Measurements from ENCODE around the gene CRACR2B. TPM values are rescaled to one million over a fixed set of nuclear protein-coding genes. Genes with fewer than 3 reads are reported as not detected.

CRACR2B gene
- total and polyA plus RNA-seq, 2 of the 13 experiments (the other 11 are each of a cell fraction or from before 2014, with no cell fraction given), result 14.9 to 21.0 TPM

GRCh38 chr11:820655-821511 is 6.8 kb upstream of the CRACR2B start:
- peaks cover 35% of the 10 kb centered on the region for H3K4me1 ChIP-seq (ENCODE audit: insufficient read depth, low read length)
- 44% methylated on average over 3 of the region's 11 CpGs for WGBS (ENCODE audit: low lambda C conversion rate)
- intact Hi-C loops (cut with micrococcal nuclease; ENCODE audit: unreplicated experiment) (no loop called here), in situ Hi-C loops (cut with HindIII; ENCODE audit: extremely low pct_ligation_motif_present, low pct_unique_long_range_greater_than_20kb) (no loop called here)
- peak overlapping the region; percentile 98 for H3K4me2 ChIP-seq (ENCODE audit: low read depth, low read length)
- peaks cover 20% of the 10 kb centered on the region for H3K79me2 ChIP-seq (ENCODE audit: insufficient read depth, low read length)
- no peaks in the 10 kb centered on the region; a peak in 1 of 5 replicates for H3K27me3 ChIP-seq (ENCODE audit: control insufficient read depth in 1 of 2, insufficient read depth in 2 of 2, low read length in 2 of 2)
- H3K4me3 ChIP-seq (replicated peaks in 1 of 3; ENCODE audit: insufficient read depth in 1 of 3, low read depth in 2 of 3, low read length in 3 of 3), result peak overlapping the region; percentile 80 to 98 (median 94)
- no TSS peak for BruUV-seq (replicated peaks)
- ChIA-PET CTCF (ENCODE audit: low intra/inter-chr PET ratio, low total read pairs) (no interaction called here), POLR2A (interaction anchor here (1.6 to 9.2 kb wide), 10 partner anchors 8 to 245 kb away, joined by 8 to 264 read pairs (median 24); partner anchors contain the start of genes CD151, CRACR2B, EPS8L2 and PHRF1)
- peaks cover 8 to 22% of the 10 kb centered on the region in 2 experiments; a peak in 4 of 5 replicates for H3K36me3 ChIP-seq (replicated peaks in 1 of 2; ENCODE audit: control insufficient read depth in 1 of 2, insufficient read depth in 2 of 2, low read length in 2 of 2)
- DNase-seq (ENCODE audit: low spot score), result peak; percentile 70
- H4K20me1 ChIP-seq (ENCODE audit: insufficient read depth, low read length), result peaks cover 20% of the 10 kb centered on the region
- peak overlapping the region; percentile 92 for H3K9ac ChIP-seq (ENCODE audit: insufficient read depth, low read depth, low read length)
- no peak overlapping the region for H2AFZ ChIP-seq (ENCODE audit: low read length)
- H3K9me3 ChIP-seq (ENCODE audit: low read length), result no peaks in the 10 kb centered on the region
- FAIRE-seq, result peak; percentile 8
- peak; percentile 32 for ATAC-seq
- peak overlapping the region; percentile 92 for H3K27ac ChIP-seq (ENCODE audit: extremely low read length, insufficient read depth, low read length)
- TF ChIP-seq ZNF841 (CRISPR knock-in tag; IDR thresholded peaks at IDR 0.05; ENCODE audit: borderline replicate concordance) (no peak), UBTF (CRISPR knock-in tag; IDR thresholded peaks at IDR 0.05) (peak; percentile 41; the same call in 1 of the 2 replicates), ZFP36 (IDR thresholded peaks at IDR 0.05; ENCODE audit: borderline replicate concordance, low read depth, low read length, partially characterized antibody) (no peak), CENPBD1 (CRISPR knock-in tag; IDR thresholded peaks at IDR 0.05; ENCODE audit: borderline replicate concordance, low read depth) (no peak), HOXA9 (CRISPR knock-in tag; IDR thresholded peaks at IDR 0.05; ENCODE audit: borderline replicate concordance) (no peak), ZNF746 (CRISPR knock-in tag; IDR thresholded peaks at IDR 0.05) (no peak), CREB3 (CRISPR knock-in tag; IDR thresholded peaks at IDR 0.05) (no peak), TMF1 (CRISPR knock-in tag; IDR thresholded peaks at IDR 0.05; ENCODE audit: low read depth) (no peak), EEA1 (CRISPR knock-in tag; IDR thresholded peaks at IDR 0.05; ENCODE audit: borderline replicate concordance) (no peak; the same call in 1 of the 2 replicates), DMTF1 (CRISPR knock-in tag; IDR thresholded peaks at IDR 0.05) (no peak), ZNF704 (CRISPR knock-in tag; IDR thresholded peaks at IDR 0.05; ENCODE audit: borderline replicate concordance) (no peak), ZNF343 (CRISPR knock-in tag; IDR thresholded peaks at IDR 0.05) (no peak)

All from HepG2 (cell line).